ENCODE results near the gene INSL3. TPM values are rescaled to one million over a fixed set of nuclear protein-coding genes. Genes with fewer than 3 reads are reported as not detected.

Gene INSL3
- total RNA-seq, 4 donors from 2014 or later, result not detected

GRCh38 chr19:17807731-17808316, 13.5 kb downstream of the INSL3 start:
- intact Hi-C loops (cut with DNase I), result no loop called here
- Histone ChIP-seq H3K36me3 (no peaks in the 10 kb centered on the region), H3K9me3 (peaks cover 0 to 8% (median 0%) of the 10 kb centered on the region in 4 donors), H3K27me3 (peaks cover 0 to 73% (median 0%) of the 10 kb centered on the region in 4 donors), H3K27ac (replicated peaks in 1 of 4) (no peak overlapping the region), H3K4me3 (no peak overlapping the region), H3K4me1 (no peaks in the 10 kb centered on the region)
- WGBS, result 62% methylated on average over 25 of the region's 38 CpGs
- no peak for DNase-seq (ENCODE audit: extremely low spot score)
- TF ChIP-seq POLR2AphosphoS5 (IDR thresholded peaks at IDR 0.05), result no peak
- TF ChIP-seq EP300 (IDR thresholded peaks at IDR 0.05), result no peak
- no peak for TF ChIP-seq POLR2A (IDR thresholded peaks at IDR 0.05; ENCODE audit: low read depth)
- no peak for TF ChIP-seq CTCF (IDR thresholded peaks at IDR 0.05)

GRCh38 chr19:17806945-17807344, 14.4 kb downstream of the INSL3 start:
- Histone ChIP-seq H3K4me1 (no peaks in the 10 kb centered on the region), H3K9me3 (peaks cover 0 to 8% (median 0%) of the 10 kb centered on the region in 4 donors), H3K36me3 (no peaks in the 10 kb centered on the region), H3K4me3 (no peak overlapping the region), H3K27ac (replicated peaks in 1 of 4) (no peak overlapping the region), H3K27me3 (peaks cover 0 to 73% (median 0%) of the 10 kb centered on the region in 4 donors)
- WGBS, result 79% methylated on average over 3 of the region's 3 CpGs
- DNase-seq (ENCODE audit: extremely low spot score), result no peak
- TF ChIP-seq POLR2AphosphoS5 (IDR thresholded peaks at IDR 0.05) (no peak), POLR2A (IDR thresholded peaks at IDR 0.05; ENCODE audit: low read depth) (no peak), CTCF (IDR thresholded peaks at IDR 0.05) (no peak), EP300 (IDR thresholded peaks at IDR 0.05) (no peak)
- intact Hi-C loops (cut with DNase I), result no loop called here

- Histone ChIP-seq H3K4me3 (no peak overlapping the region), H3K36me3 (no peaks in the 10 kb centered on the region), H3K27me3 (peaks cover 0 to 79% (median 0%) of the 10 kb centered on the region in 4 donors), H3K27ac (replicated peaks in 1 of 4) (no peak overlapping the region), H3K9me3 (no peaks in the 10 kb centered on the region), H3K4me1 (no peaks in the 10 kb centered on the region)
- 87% methylated on average over 4 of the region's 4 CpGs for WGBS
- TF ChIP-seq CTCF (IDR thresholded peaks at IDR 0.05), result no peak
- TF ChIP-seq POLR2A (IDR thresholded peaks at IDR 0.05; ENCODE audit: low read depth), result no peak
- TF ChIP-seq EP300 (IDR thresholded peaks at IDR 0.05), result no peak
- TF ChIP-seq POLR2AphosphoS5 (IDR thresholded peaks at IDR 0.05), result no peak
- no peak for DNase-seq (ENCODE audit: extremely low spot score)
- intact Hi-C loops (cut with DNase I), result no loop called here
Observed at GRCh38 chr19:17805427-17805826, 15.9 kb downstream of the INSL3 start.

GRCh38 chr19:17803264-17803896, 17.9 kb downstream of the INSL3 start:
- TF ChIP-seq POLR2A (IDR thresholded peaks at IDR 0.05; ENCODE audit: low read depth), result no peak
- TF ChIP-seq CTCF (IDR thresholded peaks at IDR 0.05), result no peak
- TF ChIP-seq EP300 (IDR thresholded peaks at IDR 0.05), result no peak
- TF ChIP-seq POLR2AphosphoS5 (IDR thresholded peaks at IDR 0.05), result no peak
- peaks cover 0 to 84% (median 0%) of the 10 kb centered on the region in 4 donors for H3K27me3 ChIP-seq
- 65% methylated on average over 11 of the region's 14 CpGs for WGBS
- no peak for DNase-seq (ENCODE audit: extremely low spot score)
- H3K27ac ChIP-seq (replicated peaks in 1 of 4), result no peak overlapping the region
- H3K36me3 ChIP-seq, result no peaks in the 10 kb centered on the region
- H3K9me3 ChIP-seq, result no peaks in the 10 kb centered on the region
- no peak overlapping the region for H3K4me3 ChIP-seq
- no peaks in the 10 kb centered on the region for H3K4me1 ChIP-seq
- intact Hi-C loops (cut with DNase I), result no loop called here
